NCI-H2081 (cell line): Measurements from ENCODE around the gene LRCH4.
"Not testable (repeated sequence)": the region's sequence is repeated elsewhere in the genome, so short reads cannot be mapped to it uniquely, and the experiment has no call there.

Source experiments
- DNase-seq, 2 experiments: peaks; one replicate each; lab custom pipeline; 2025; lab: John Stamatoyannopoulos, UW

LRCH4 gene

GRCh38 chr7:100567751-100568175 lies 18.2 kb downstream of the LRCH4 start:
- DNase-seq, result no peak

GRCh38 chr7:100567031-100567730 lies 18.7 kb downstream of the LRCH4 start:
- DNase-seq, result no peak

GRCh38 chr7:100566018-100566531 lies 19.9 kb downstream of the LRCH4 start:
- no peak for DNase-seq

- no peak for DNase-seq
These were observed 20.8 kb downstream of the LRCH4 start for GRCh38 chr7:100565133-100565571.

- DNase-seq, result not testable (repeated sequence)
These were observed 21.5 kb downstream of the LRCH4 start for GRCh38 chr7:100564405-100564804.

- DNase-seq, result peak; percentile 50 to 59
These were observed 22.0 kb downstream of the LRCH4 start for GRCh38 chr7:100563809-100564400.

- DNase-seq, result no peak
These were observed 22.8 kb downstream of the LRCH4 start for GRCh38 chr7:100563100-100563564.

GRCh38 chr7:100562195-100563099 lies 23.5 kb downstream of the LRCH4 start:
- no peak for DNase-seq

- DNase-seq, result no peak
These were observed 24.3 kb downstream of the LRCH4 start for GRCh38 chr7:100561491-100562194.

GRCh38 chr7:100559127-100559526 lies 26.8 kb downstream of the LRCH4 start:
- DNase-seq, result no peak

- no peak for DNase-seq
These were observed 29.4 kb downstream of the LRCH4 start for GRCh38 chr7:100556541-100556940.

- no peak for DNase-seq
These were observed 30.2 kb downstream of the LRCH4 start for GRCh38 chr7:100555701-100556100.

GRCh38 chr7:100553032-100553431 lies 32.9 kb downstream of the LRCH4 start:
- no peak for DNase-seq

- no peak for DNase-seq
These were observed 33.4 kb downstream of the LRCH4 start for GRCh38 chr7:100552532-100552931.

GRCh38 chr7:100548446-100548845 lies 37.5 kb downstream of the LRCH4 start:
- not testable (repeated sequence) for DNase-seq

- peak in 1 of 2 experiments; percentile 41 for DNase-seq
These were observed 38.1 kb downstream of the LRCH4 start for GRCh38 chr7:100547872-100548271.

- peak; percentile 82 to 89 for DNase-seq
These were observed 38.8 kb downstream of the LRCH4 start for GRCh38 chr7:100546926-100547800.

- peak; percentile 60 to 81 for DNase-seq
These were observed 39.6 kb downstream of the LRCH4 start for GRCh38 chr7:100546129-100546925.

GRCh38 chr7:100545360-100546128 lies 40.4 kb downstream of the LRCH4 start:
- peak in 1 of 2 experiments; percentile 56 for DNase-seq
